HK-2 (cell line): ENCODE data around the gene WIPF3.

Source experiments
- DNase-seq: peaks from one replicate; pipeline ENCODE4 v3.0.0-alpha.2; 2018; ENCODE audit not compliant: unreplicated experiment

Gene WIPF3

GRCh38 chr7:29806208-29806994, at the start of gene WIPF3:
WIPF3 (plus strand) TSS chr7:29806508; CDS start chr7:29834725, 28,217 bp downstream.
- peak; percentile 20 for DNase-seq

- DNase-seq = no peak
Observed at GRCh38 chr7:29763266-29763665, 43.0 kb upstream of the WIPF3 start.

- DNase-seq = peak; percentile 9
Observed at GRCh38 chr7:29764227-29764626, 42.1 kb upstream of the WIPF3 start.

GRCh38 chr7:29765490-29765889, 40.8 kb upstream of the WIPF3 start:
- no peak for DNase-seq

- no peak for DNase-seq
Observed at GRCh38 chr7:29770371-29770770, 35.9 kb upstream of the WIPF3 start.

- DNase-seq = no peak
Observed at GRCh38 chr7:29771081-29771816, 35.1 kb upstream of the WIPF3 start.

- no peak for DNase-seq
Observed at GRCh38 chr7:29779017-29779416, 27.3 kb upstream of the WIPF3 start.

- no peak for DNase-seq
Observed at GRCh38 chr7:29780346-29780745, 26.0 kb upstream of the WIPF3 start.

- no peak for DNase-seq
Observed at GRCh38 chr7:29783671-29784070, 22.6 kb upstream of the WIPF3 start.

GRCh38 chr7:29793507-29793906, 12.8 kb upstream of the WIPF3 start:
- no peak for DNase-seq

- no peak for DNase-seq
Observed at GRCh38 chr7:29794959-29795629, 11.2 kb upstream of the WIPF3 start.

GRCh38 chr7:29795696-29796580, 10.4 kb upstream of the WIPF3 start:
- DNase-seq = no peak

GRCh38 chr7:29797112-29797944, 9.0 kb upstream of the WIPF3 start:
- DNase-seq = no peak

GRCh38 chr7:29798422-29798821, 7.9 kb upstream of the WIPF3 start:
- DNase-seq = no peak

- DNase-seq = no peak
Observed at GRCh38 chr7:29801929-29802328, 4.4 kb upstream of the WIPF3 start.

- DNase-seq = no peak
Observed at GRCh38 chr7:29805031-29805430, 1.3 kb upstream of the WIPF3 start.

- DNase-seq = no peak
Observed at GRCh38 chr7:29805886-29806207, 461 bp upstream of the WIPF3 start.

GRCh38 chr7:29806995-29807841, 910 bp downstream of the WIPF3 start:
- peak; percentile 17 for DNase-seq

GRCh38 chr7:29808075-29808801, 1.9 kb downstream of the WIPF3 start:
- no peak for DNase-seq
